ENCODE data around the gene RPS16. TPM values are rescaled to one million over a fixed set of nuclear protein-coding genes. Genes with fewer than 3 reads are reported as not detected.

Gene RPS16
- total and polyA plus RNA-seq, 2 experiments from 2014 or later: 207 to 1,901 TPM

DNA sequence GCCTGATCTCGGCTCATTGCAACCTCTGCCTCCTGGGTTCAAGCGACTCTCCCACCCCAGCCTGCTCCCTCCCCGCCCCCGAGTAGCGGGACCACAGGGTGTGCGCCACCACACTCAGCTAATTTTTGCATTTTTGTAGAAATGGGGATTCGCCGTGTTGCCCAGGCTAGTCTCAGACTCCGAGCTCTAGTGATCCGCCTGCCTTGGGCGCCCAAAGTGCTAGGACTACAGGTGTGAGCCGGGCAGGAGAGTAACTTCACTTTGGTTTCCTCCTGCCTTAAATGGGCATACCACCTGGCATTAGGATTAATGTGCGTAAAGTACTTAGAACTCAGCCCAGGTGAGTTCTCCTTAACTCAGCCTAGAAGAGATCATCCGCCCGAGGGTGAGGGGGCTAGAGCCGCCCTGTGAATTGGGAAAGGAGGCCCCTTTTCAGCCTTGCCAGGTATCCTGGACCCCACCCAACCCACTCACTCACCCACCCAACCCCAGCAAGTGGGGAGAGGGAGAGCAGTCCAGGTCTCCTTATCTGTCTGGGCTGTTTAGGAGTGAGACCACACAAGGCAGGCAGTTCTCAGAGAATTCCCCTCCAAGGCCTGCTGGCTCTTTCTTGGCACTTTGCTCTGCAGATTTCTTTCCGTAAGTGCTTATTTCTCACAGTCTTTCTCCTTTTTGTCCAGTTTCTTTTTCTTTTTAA, 30.3 kb downstream of the RPS16 start (continued):
- TF ChIP-seq, protein P1, sequence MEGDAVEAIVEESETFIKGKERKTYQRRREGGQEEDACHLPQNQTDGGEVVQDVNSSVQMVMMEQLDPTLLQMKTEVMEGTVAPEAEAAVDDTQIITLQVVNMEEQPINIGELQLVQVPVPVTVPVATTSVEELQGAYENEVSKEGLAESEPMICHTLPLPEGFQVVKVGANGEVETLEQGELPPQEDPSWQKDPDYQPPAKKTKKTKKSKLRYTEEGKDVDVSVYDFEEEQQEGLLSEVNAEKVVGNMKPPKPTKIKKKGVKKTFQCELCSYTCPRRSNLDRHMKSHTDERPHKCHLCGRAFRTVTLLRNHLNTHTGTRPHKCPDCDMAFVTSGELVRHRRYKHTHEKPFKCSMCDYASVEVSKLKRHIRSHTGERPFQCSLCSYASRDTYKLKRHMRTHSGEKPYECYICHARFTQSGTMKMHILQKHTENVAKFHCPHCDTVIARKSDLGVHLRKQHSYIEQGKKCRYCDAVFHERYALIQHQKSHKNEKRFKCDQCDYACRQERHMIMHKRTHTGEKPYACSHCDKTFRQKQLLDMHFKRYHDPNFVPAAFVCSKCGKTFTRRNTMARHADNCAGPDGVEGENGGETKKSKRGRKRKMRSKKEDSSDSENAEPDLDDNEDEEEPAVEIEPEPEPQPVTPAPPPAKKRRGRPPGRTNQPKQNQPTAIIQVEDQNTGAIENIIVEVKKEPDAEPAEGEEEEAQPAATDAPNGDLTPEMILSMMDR (conservative IDR thresholded peaks at IDR 0.05; ENCODE audit: low read depth in 2 of 2): no peak
- TF ChIP-seq ZNF331 (CRISPR knock-in tag; IDR thresholded peaks at IDR 0.05; ENCODE audit: low read depth): no peak

DNA sequence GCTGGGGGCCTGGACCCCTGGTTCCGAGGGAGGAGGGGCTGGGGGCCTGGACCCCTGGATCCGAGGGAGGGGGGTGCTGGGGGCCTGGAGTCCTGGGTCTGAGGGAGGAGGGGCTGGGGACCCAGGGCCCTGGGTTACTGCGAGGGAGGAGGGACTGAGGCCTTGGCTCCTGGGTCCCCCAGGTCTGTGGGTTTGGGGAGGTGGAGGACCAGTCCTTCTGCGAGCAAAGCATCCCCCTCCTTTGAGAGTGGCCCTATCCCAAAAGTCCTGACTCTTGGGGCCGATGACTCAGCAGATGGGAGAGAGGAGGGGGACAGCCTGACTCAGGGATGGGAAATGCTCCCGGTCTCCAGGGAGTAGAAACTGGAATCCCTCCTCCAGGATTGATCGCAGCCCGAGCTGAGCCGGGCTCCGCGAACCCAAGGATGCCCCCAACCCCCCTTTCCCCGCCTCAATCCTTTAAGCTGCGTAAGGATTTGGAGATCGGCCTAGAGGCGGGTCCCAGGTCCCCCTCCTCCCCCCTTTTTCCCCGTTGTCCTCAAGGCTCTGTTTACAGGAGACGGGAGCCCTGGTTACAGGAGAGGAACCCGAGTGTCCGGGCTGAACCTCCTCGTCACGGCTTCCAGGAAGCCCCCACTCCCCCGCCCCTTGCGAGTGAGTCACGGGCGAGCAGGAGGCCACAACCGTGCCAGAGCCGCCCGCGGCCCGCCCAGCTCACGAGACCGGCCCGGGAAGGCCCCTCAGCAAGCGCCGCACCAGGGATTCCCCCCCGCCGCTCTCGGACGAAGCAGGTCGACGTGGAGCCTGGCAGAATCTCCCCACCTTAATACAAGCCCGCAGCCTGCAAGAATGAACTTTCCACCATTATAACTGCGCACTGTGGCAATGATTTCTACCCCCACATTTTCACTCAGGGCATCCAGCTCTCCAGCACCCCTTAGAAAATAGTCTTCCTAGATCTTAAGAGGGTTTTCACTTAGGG, 32.1 kb downstream of the RPS16 start:
- Histone ChIP-seq H4K20me1 (replicated peaks; ENCODE audit: insufficient read depth) (no peaks in the 10 kb centered on the region; the same call in 1 of the 2 replicates), H3K79me2 (replicated peaks; ENCODE audit: insufficient read depth) (peaks cover 19% of the 10 kb centered on the region), H3K27ac (ENCODE audit: low read depth) (peak overlapping the region; percentile 100), H3K4me1 (ENCODE audit: insufficient read depth) (peaks cover 47% of the 10 kb centered on the region), H3F3A (replicated peaks; ENCODE audit: low read depth) (peaks cover 43% of the 10 kb centered on the region; the same call in 1 of the 2 replicates), H3K4me2 (peak overlapping the region; percentile 91), H2AFZ (0 out of 2 replicates have a peak overlapping the region, but pooled peaks have one; percentile 2), H3K9me2 (ENCODE audit: insufficient read depth) (no peaks in the 10 kb centered on the region), H3K4me3 (peak overlapping the region; percentile 99), H3K27me3 (ENCODE audit: insufficient read depth) (no peaks in the 10 kb centered on the region), H3K36me3 (ENCODE audit: insufficient read depth) (no peaks in the 10 kb centered on the region)
- Mint-ChIP-seq H3K4me1 (peaks cover 50% of the 10 kb centered on the region), H3K4me3 (peak overlapping the region; percentile 85), H3K9me3 (no peaks in the 10 kb centered on the region; the same call in 2 of the 3 replicates), H3K36me3 (ENCODE audit: low read depth) (peaks cover 20% of the 10 kb centered on the region), H3K27ac (peak overlapping the region; percentile 99), H3K27me3 (ENCODE audit: insufficient read depth, low read depth, poor library complexity) (peaks cover 29% of the 10 kb centered on the region)
- ATAC-seq (peak; percentile 13), DNase-seq (ENCODE audit: low spot score) (peak; percentile 92)
- TF ChIP-seq, protein P2, sequence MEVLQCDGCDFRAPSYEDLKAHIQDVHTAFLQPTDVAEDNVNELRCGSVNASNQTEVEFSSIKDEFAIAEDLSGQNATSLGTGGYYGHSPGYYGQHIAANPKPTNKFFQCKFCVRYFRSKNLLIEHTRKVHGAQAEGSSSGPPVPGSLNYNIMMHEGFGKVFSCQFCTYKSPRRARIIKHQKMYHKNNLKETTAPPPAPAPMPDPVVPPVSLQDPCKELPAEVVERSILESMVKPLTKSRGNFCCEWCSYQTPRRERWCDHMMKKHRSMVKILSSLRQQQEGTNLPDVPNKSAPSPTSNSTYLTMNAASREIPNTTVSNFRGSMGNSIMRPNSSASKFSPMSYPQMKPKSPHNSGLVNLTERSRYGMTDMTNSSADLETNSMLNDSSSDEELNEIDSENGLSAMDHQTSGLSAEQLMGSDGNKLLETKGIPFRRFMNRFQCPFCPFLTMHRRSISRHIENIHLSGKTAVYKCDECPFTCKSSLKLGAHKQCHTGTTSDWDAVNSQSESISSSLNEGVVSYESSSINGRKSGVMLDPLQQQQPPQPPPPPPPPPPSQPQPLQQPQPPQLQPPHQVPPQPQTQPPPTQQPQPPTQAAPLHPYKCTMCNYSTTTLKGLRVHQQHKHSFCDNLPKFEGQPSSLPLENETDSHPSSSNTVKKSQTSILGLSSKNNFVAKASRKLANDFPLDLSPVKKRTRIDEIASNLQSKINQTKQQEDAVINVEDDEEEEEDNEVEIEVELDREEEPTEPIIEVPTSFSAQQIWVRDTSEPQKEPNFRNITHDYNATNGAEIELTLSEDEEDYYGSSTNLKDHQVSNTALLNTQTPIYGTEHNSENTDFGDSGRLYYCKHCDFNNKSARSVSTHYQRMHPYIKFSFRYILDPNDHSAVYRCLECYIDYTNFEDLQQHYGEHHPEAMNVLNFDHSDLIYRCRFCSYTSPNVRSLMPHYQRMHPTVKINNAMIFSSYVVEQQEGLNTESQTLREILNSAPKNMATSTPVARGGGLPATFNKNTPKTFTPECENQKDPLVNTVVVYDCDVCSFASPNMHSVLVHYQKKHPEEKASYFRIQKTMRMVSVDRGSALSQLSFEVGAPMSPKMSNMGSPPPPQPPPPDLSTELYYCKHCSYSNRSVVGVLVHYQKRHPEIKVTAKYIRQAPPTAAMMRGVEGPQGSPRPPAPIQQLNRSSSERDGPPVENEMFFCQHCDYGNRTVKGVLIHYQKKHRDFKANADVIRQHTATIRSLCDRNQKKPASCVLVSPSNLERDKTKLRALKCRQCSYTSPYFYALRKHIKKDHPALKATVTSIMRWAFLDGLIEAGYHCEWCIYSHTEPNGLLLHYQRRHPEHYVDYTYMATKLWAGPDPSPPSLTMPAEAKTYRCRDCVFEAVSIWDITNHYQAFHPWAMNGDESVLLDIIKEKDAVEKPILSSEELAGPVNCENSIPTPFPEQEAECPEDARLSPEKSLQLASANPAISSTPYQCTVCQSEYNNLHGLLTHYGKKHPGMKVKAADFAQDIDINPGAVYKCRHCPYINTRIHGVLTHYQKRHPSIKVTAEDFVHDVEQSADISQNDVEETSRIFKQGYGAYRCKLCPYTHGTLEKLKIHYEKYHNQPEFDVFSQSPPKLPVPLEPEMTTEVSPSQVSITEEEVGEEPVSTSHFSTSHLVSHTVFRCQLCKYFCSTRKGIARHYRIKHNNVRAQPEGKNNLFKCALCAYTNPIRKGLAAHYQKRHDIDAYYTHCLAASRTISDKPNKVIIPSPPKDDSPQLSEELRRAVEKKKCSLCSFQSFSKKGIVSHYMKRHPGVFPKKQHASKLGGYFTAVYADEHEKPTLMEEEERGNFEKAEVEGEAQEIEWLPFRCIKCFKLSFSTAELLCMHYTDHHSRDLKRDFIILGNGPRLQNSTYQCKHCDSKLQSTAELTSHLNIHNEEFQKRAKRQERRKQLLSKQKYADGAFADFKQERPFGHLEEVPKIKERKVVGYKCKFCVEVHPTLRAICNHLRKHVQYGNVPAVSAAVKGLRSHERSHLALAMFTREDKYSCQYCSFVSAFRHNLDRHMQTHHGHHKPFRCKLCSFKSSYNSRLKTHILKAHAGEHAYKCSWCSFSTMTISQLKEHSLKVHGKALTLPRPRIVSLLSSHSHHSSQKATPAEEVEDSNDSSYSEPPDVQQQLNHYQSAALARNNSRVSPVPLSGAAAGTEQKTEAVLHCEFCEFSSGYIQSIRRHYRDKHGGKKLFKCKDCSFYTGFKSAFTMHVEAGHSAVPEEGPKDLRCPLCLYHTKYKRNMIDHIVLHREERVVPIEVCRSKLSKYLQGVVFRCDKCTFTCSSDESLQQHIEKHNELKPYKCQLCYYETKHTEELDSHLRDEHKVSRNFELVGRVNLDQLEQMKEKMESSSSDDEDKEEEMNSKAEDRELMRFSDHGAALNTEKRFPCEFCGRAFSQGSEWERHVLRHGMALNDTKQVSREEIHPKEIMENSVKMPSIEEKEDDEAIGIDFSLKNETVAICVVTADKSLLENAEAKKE (CRISPR knock-in tag; IDR thresholded peaks at IDR 0.05): no peak
- TF ChIP-seq CREB1 (CRISPR knock-in tag; IDR thresholded peaks at IDR 0.05; ENCODE audit: low read depth): no peak
- peak; percentile 62 for TF ChIP-seq POLR2AphosphoS5 (IDR thresholded peaks at IDR 0.05; ENCODE audit: low read depth)
- no peak for TF ChIP-seq ZNF331 (CRISPR knock-in tag; IDR thresholded peaks at IDR 0.05; ENCODE audit: low read depth)
- no peak for TF ChIP-seq STAT1 (IDR thresholded peaks at IDR 0.05; ENCODE audit: unreplicated experiment)

Data from GM23338 (cell line).